ENCODE measurements around the gene ANTXR2. TPM values are rescaled to one million over a fixed set of nuclear protein-coding genes. Genes with fewer than 3 reads are reported as not detected.

ANTXR2 gene
- total and polyA plus RNA-seq, 9 of the 15 experiments (the other 6 are each of a cell fraction or from before 2014, with no cell fraction given) = 10.1 to 83.8 (median 60.3) TPM

- peak; percentile 50 for TF ChIP-seq MGA (IDR thresholded peaks at IDR 0.05)
- no peak for TF ChIP-seq ZNF717 (CRISPR knock-in tag; IDR thresholded peaks at IDR 0.05)
- TF ChIP-seq, protein P1, sequence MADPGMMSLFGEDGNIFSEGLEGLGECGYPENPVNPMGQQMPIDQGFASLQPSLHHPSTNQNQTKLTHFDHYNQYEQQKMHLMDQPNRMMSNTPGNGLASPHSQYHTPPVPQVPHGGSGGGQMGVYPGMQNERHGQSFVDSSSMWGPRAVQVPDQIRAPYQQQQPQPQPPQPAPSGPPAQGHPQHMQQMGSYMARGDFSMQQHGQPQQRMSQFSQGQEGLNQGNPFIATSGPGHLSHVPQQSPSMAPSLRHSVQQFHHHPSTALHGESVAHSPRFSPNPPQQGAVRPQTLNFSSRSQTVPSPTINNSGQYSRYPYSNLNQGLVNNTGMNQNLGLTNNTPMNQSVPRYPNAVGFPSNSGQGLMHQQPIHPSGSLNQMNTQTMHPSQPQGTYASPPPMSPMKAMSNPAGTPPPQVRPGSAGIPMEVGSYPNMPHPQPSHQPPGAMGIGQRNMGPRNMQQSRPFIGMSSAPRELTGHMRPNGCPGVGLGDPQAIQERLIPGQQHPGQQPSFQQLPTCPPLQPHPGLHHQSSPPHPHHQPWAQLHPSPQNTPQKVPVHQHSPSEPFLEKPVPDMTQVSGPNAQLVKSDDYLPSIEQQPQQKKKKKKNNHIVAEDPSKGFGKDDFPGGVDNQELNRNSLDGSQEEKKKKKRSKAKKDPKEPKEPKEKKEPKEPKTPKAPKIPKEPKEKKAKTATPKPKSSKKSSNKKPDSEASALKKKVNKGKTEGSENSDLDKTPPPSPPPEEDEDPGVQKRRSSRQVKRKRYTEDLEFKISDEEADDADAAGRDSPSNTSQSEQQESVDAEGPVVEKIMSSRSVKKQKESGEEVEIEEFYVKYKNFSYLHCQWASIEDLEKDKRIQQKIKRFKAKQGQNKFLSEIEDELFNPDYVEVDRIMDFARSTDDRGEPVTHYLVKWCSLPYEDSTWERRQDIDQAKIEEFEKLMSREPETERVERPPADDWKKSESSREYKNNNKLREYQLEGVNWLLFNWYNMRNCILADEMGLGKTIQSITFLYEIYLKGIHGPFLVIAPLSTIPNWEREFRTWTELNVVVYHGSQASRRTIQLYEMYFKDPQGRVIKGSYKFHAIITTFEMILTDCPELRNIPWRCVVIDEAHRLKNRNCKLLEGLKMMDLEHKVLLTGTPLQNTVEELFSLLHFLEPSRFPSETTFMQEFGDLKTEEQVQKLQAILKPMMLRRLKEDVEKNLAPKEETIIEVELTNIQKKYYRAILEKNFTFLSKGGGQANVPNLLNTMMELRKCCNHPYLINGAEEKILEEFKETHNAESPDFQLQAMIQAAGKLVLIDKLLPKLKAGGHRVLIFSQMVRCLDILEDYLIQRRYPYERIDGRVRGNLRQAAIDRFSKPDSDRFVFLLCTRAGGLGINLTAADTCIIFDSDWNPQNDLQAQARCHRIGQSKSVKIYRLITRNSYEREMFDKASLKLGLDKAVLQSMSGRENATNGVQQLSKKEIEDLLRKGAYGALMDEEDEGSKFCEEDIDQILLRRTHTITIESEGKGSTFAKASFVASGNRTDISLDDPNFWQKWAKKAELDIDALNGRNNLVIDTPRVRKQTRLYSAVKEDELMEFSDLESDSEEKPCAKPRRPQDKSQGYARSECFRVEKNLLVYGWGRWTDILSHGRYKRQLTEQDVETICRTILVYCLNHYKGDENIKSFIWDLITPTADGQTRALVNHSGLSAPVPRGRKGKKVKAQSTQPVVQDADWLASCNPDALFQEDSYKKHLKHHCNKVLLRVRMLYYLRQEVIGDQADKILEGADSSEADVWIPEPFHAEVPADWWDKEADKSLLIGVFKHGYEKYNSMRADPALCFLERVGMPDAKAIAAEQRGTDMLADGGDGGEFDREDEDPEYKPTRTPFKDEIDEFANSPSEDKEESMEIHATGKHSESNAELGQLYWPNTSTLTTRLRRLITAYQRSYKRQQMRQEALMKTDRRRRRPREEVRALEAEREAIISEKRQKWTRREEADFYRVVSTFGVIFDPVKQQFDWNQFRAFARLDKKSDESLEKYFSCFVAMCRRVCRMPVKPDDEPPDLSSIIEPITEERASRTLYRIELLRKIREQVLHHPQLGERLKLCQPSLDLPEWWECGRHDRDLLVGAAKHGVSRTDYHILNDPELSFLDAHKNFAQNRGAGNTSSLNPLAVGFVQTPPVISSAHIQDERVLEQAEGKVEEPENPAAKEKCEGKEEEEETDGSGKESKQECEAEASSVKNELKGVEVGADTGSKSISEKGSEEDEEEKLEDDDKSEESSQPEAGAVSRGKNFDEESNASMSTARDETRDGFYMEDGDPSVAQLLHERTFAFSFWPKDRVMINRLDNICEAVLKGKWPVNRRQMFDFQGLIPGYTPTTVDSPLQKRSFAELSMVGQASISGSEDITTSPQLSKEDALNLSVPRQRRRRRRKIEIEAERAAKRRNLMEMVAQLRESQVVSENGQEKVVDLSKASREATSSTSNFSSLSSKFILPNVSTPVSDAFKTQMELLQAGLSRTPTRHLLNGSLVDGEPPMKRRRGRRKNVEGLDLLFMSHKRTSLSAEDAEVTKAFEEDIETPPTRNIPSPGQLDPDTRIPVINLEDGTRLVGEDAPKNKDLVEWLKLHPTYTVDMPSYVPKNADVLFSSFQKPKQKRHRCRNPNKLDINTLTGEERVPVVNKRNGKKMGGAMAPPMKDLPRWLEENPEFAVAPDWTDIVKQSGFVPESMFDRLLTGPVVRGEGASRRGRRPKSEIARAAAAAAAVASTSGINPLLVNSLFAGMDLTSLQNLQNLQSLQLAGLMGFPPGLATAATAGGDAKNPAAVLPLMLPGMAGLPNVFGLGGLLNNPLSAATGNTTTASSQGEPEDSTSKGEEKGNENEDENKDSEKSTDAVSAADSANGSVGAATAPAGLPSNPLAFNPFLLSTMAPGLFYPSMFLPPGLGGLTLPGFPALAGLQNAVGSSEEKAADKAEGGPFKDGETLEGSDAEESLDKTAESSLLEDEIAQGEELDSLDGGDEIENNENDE (IDR thresholded peaks at IDR 0.05; ENCODE audit: low read depth, low read length) = no peak
Observed at GRCh38 chr4:80072744-80073472, at the start of gene ANTXR2 (continued).

Data from K562 (cell line).